ENCODE measurements around the gene ZNF844.
"Not testable (repeated sequence)": the region's sequence is repeated elsewhere in the genome, so short reads cannot be mapped to it uniquely, and the experiment has no call there.

ZNF844 gene

DNA sequence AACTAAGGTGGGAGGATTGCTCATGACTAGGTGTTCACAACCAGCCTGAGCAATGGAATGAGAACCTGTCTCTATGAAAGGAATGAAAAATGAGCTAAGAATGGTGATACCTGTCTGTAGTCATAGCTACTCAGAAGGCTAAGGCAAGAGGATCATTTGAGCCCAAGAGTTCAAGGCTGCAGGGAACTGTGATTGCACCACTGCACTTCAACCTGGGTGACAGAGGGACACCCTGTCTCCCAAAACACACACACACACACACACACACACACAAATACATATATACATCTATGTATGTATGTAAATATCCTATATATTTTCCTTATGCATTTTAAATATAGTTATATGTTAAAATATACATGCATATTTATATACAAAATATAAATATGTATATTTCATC lies 21.6 kb upstream of the ZNF844 start:
- no peak for DNase-seq (ENCODE audit: low spot score)
- TF ChIP-seq CTCF (IDR thresholded peaks at IDR 0.05; ENCODE audit: extremely low read depth, missing control alignments) = no peak

- DNase-seq (ENCODE audit: low spot score) = no peak
- TF ChIP-seq CTCF (IDR thresholded peaks at IDR 0.05; ENCODE audit: extremely low read depth, missing control alignments) = no peak
Observed at GRCh38 chr19:12043752-12044422, 20.6 kb upstream of the ZNF844 start.

DNA sequence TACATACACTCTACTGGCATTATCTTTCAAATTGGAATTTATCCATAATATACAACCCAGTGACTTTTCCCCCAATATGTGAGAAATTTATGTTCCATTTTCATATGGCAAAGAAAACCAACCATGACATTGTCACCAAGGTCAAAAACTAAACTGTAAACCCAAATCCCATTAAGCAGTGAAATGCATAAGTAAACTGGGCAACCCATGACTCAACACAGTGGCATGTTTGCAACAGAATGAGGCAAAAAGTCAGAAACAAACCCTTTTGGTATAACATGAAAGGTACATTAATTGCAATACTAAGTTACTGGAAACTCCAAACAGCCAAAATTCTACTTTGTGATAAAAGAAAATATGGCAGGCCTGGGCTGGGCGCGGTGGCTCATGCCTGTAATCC lies 16.7 kb upstream of the ZNF844 start:
- no peak for TF ChIP-seq CTCF (IDR thresholded peaks at IDR 0.05; ENCODE audit: extremely low read depth, missing control alignments)
- DNase-seq (ENCODE audit: low spot score) = no peak

DNA sequence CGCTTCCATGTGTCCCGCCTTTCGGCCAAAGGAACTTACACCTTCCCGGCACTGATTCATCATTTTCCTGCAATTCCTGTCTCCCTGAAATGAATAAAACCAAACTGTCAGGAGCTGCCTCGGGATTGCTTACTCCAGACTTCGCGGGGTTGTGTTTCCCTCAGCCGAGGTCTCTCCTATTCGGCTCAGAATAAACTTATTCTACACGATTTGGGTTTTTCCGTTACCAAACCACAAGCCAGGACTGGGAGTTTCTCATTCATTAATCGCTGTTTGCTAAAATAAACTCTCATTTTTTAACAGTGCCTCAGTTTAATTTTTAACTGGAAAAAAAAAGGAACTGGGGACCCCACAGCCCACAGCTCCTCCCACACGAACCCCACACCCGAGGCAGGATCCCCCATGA lies 12.4 kb upstream of the ZNF844 start:
- TF ChIP-seq CTCF (IDR thresholded peaks at IDR 0.05; ENCODE audit: extremely low read depth, missing control alignments) = no peak
- DNase-seq (ENCODE audit: low spot score) = no peak

DNA sequence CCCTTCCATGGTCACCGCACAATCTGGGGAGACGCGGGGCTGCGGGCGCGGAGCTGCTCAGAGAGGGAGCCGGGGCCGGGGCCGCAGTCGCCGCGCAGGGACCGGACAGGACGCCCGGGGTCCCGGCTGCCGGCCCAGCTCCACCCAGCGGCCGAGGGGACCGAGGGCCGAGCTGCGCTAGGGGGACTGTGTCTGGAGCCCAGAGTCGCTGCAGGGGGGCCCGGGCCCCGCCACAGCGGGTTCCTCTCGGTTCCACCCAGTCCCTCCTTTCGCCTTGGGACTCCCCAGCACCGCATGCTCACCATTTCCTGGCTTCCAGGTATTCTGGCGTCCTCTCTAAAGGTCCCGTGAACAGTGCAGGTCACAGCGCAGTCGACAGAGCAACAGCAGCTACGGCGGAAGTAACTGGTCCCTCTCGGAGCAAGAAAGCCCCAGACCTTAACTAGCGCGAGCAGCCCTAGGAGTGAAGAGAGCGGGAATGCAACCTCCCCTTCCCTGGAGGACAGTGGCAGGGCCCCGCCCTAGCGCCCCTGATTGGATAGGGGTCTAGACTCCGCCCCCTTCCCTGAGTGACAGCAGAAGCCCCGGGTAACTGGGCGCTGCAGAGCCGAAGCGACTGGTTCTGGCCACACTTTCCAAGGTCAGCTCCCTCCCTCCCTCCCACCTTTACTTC lies 11.9 kb upstream of the ZNF844 start, which contains the start of gene ZNF878:
Gene ZNF878 (minus strand): TSS at position 465 of the 673 bp plus-strand sequence. CDS start 160 bp downstream, at position 305.
- TF ChIP-seq CTCF (IDR thresholded peaks at IDR 0.05; ENCODE audit: extremely low read depth, missing control alignments) = no peak
- peak; percentile 89 for DNase-seq (ENCODE audit: low spot score)

DNA sequence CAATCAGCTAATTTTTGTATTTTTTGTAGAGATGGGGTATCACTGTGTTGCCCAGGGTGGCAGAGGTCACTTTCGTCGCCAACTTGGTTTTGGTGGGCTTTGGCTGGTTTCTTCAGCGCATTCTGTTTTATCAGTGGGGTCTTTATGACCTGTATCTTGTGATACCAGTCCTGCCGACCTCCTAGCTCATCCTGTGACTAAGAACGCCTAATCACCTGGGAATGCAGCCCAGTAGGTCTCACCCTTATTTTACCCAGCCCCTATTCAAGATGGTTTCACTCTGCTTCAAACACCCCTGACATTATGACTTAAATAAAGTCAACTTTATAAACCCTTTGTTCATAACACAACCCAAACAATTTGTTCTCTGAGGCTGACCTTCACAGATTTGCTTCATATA lies 8.7 kb upstream of the ZNF844 start:
- DNase-seq (ENCODE audit: low spot score) = no peak
- no peak for TF ChIP-seq CTCF (IDR thresholded peaks at IDR 0.05; ENCODE audit: extremely low read depth, missing control alignments)

DNA sequence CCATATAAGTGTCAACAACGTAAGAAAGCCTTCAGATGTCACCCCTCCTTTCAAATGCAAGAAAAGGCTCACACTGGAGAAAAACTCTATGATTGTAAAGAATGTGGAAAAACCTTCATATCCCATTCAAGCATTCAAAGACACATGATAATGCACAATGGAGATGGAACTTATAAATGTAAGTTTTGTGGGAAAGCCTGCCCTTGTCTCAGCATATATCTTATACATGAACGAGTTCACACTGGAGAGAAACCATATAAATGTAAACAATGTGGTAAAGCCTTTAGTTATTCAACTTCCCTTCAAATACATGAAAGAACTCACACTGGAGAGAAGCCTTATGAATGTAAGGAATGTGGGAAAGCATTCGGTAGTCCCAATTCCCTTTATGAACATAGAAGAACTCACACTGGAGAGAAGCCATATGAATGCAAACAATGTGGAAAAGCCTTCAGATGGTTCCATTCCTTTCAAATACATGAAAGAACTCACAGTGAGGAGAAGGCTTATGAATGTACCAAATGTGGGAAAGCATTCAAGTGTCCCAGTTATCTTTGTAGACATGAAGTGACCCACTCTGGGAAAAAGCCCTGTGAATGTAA lies 11.1 kb downstream of the ZNF844 start:
- TF ChIP-seq CTCF (IDR thresholded peaks at IDR 0.05; ENCODE audit: extremely low read depth, missing control alignments) = no peak

DNA sequence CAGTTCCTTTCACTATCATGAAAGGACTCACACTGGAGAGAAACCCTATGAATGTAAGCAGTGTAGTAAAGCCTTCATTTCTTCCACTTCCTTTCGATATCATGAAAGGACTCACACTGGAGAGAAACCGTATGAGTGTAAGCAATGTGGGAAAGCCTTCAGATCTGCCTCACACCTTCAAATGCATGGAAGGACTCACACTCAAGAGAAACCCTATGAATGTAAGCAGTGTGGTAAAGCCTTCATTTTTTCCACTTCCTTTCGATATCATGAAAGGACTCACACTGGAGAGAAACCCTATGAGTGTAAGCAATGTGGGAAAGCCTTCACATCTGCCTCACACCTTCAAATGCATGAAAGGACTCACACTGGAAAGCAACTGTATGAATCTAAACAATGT lies 11.8 kb downstream of the ZNF844 start:
- not testable (repeated sequence) for DNase-seq (ENCODE audit: low spot score)

More for the DNA sequence above, 11.1 kb downstream of the ZNF844 start:
- DNase-seq (ENCODE audit: low spot score) = no peak

Measured in GM20000 (cell line).